HEK293 (cell line): ENCODE measurements around the gene FBXO5.

ENCODE experiments used
- CTCF ChIP-seq: fragments of 450-650 bp; formaldehyde crosslinking; IDR thresholded peaks from 2 replicates; pipeline ENCODE4 v1.5.1; 2016; ENCODE audit warnings: missing biosample characterization, missing genetic modification characterization
- PRDM1 ChIP-seq: fragments of 450-650 bp; formaldehyde crosslinking; IDR thresholded peaks from 2 replicates; pipeline ENCODE4; 2016; ENCODE audit warnings: missing biosample characterization, missing genetic modification characterization
- ZFHX2 ChIP-seq: fragments of 450-650 bp; formaldehyde crosslinking; conservative IDR thresholded peaks from 2 replicates; pipeline ENCODE4 v1.5.1; 2016; ENCODE audit warnings: missing biosample characterization, missing genetic modification characterization
- ZNF324 ChIP-seq: fragments of 450-650 bp; formaldehyde crosslinking; IDR thresholded peaks from 2 replicates; pipeline ENCODE4 v1.5.1; 2016; ENCODE audit warnings: missing biosample characterization, missing genetic modification characterization

GRCh38 chr6:153024709-153025017 lies 41.8 kb upstream of the FBXO5 start:
- TF ChIP-seq ZFHX2 (tag by site-specific recombination) = no peak
- TF ChIP-seq PRDM1 (tag by site-specific recombination) = no peak
- TF ChIP-seq ZNF324 (tag by site-specific recombination) = no peak
- TF ChIP-seq CTCF (tag by site-specific recombination) = no peak
